Endothelial cell of umbilical vein (primary cell): ENCODE data around the gene FAM221A. TPM values are rescaled to one million over a fixed set of nuclear protein-coding genes. Genes with fewer than 3 reads are reported as not detected.
A peak's percentile ranks its signal among the peaks of the same experiment; 100 is the strongest.

ENCODE experiments used
- BruUV-seq: library from RNA; stranded (reverse); fragments of 400-500 nt; replicated peaks from 2 replicates; lab custom pipeline; 2021; lab: Mats Ljungman, UMichigan
- CTCF ChIA-PET: fragments of 300-600, 350-600 bp; sonication (Branson Sonifier 250); formaldehyde crosslinking; loops from one replicate; lab custom pipeline; 2021; ENCODE audit warnings: antibody characterized with exemption, inconsistent platforms; lab: Charles Lee
- POLR2A ChIA-PET: fragments of 300-600, 350-600 bp; sonication (Branson Sonifier 250); formaldehyde crosslinking; loops from one replicate; lab custom pipeline; 2021; ENCODE audit warnings: antibody characterized with exemption, inconsistent platforms; lab: Charles Lee
- DNase-seq: peaks from one replicate; pipeline ENCODE4 v3.0.0-alpha.2; 2011; ENCODE audit warnings: low read depth, low spot score
- FAIRE-seq: peaks from 2 replicates; lab custom pipeline; 2011; peaks lifted over from hg19 to GRCh38; lab: Jason Lieb, UNC
- H2AFZ ChIP-seq: 2 replicates; pipeline ENCODE4 v1.6.0; 2012; ENCODE audit warnings: low read depth, low read length, control low read depth, inconsistent platforms
- H3K27ac ChIP-seq: 2 replicates; pipeline ENCODE4 v1.5.1; 2011; ENCODE audit warnings: low read depth, mild to moderate bottlenecking, control low read depth, low read length, moderate library complexity; ENCODE audit not compliant: insufficient read depth
- H3K27me3 ChIP-seq, 2 experiments: 2 replicates each; pipeline versions ENCODE4 v1.6.0 to v1.6.1; 2011; ENCODE audit warnings: low read length in 2 of 2, mixed read lengths in 1 of 2; ENCODE audit not compliant: control insufficient read depth in 2 of 2, insufficient read depth in 2 of 2
- H3K36me3 ChIP-seq, 2 experiments: 2 replicates in 1 of 2; 3 replicates in 1 of 2; pipeline ENCODE4 v1.5.1; 2011; ENCODE audit warnings: low read length in 2 of 2, mild to moderate bottlenecking in 1 of 2, moderate library complexity in 1 of 2; ENCODE audit not compliant: control insufficient read depth in 2 of 2, insufficient read depth in 2 of 2; ENCODE audit errors: extremely low read depth in 1 of 2
- H3K4me1 ChIP-seq: 3 replicates; pipeline ENCODE4 v1.5.1; 2011; ENCODE audit warnings: mild to moderate bottlenecking, low read length; ENCODE audit not compliant: control insufficient read depth, insufficient read depth; ENCODE audit errors: extremely low read depth
- H3K4me2 ChIP-seq: 2 replicates; pipeline ENCODE4 v1.6.1; 2011; ENCODE audit warnings: low read length, control low read depth, mixed read lengths; ENCODE audit not compliant: insufficient read depth
- H3K4me3 ChIP-seq, 3 experiments: fragments of 200-600 bp in 1 of 3; sonication (generic), shearing (Covaris generic) in 1 of 3; replicated peaks in 1 of 3; 2 replicates each; pipeline ENCODE4 v1.5.1; 2011 to 2016; ENCODE audit warnings: control low read depth in 3 of 3, low read length in 3 of 3, mild to moderate bottlenecking in 2 of 3, inconsistent platforms in 1 of 3, low read depth in 1 of 3, moderate library complexity in 1 of 3; ENCODE audit not compliant: insufficient read depth in 1 of 3
- H3K79me2 ChIP-seq: 2 replicates; pipeline ENCODE4 v1.6.0; 2012; ENCODE audit warnings: low read length, inconsistent platforms; ENCODE audit not compliant: control insufficient read depth, insufficient read depth
- H3K9ac ChIP-seq: replicated peaks from 2 replicates; pipeline ENCODE3; 2011; ENCODE audit warnings: low read length, control low read depth; ENCODE audit not compliant: insufficient read depth; ENCODE audit errors: extremely low read depth
- H3K9me1 ChIP-seq: replicated peaks from 3 replicates; pipeline ENCODE4 v1.6.0; 2011; ENCODE audit warnings: mild to moderate bottlenecking, low read length; ENCODE audit not compliant: control insufficient read depth, insufficient read depth; ENCODE audit errors: extremely low read depth
- H3K9me3 ChIP-seq: replicated peaks from 2 replicates; pipeline ENCODE4 v1.5.1; 2012; ENCODE audit warnings: low read length, inconsistent platforms; ENCODE audit not compliant: control insufficient read depth, insufficient read depth
- H4K20me1 ChIP-seq: replicated peaks from 2 replicates; pipeline ENCODE3; 2011; ENCODE audit warnings: mild to moderate bottlenecking, low read length; ENCODE audit not compliant: control insufficient read depth, insufficient read depth; ENCODE audit errors: extremely low read depth
- EZH2 ChIP-seq: IDR thresholded peaks from 2 replicates; pipeline ENCODE4 v1.6.1; 2012; ENCODE audit warnings: borderline replicate concordance, low read depth, mild to moderate bottlenecking, moderate library complexity, low read length, inconsistent platforms; ENCODE audit not compliant: severe bottlenecking
- FOS ChIP-seq: IDR thresholded peaks from 2 replicates; pipeline ENCODE4 v1.6.1; 2011; ENCODE audit warnings: mild to moderate bottlenecking, low read length, moderate library complexity, borderline replicate concordance; ENCODE audit not compliant: insufficient read depth
- MYC ChIP-seq: IDR thresholded peaks from one replicate; pipeline ENCODE4 v1.6.1; 2011; ENCODE audit warnings: mild to moderate bottlenecking, low read depth, low read length
- POLR2A ChIP-seq: IDR thresholded peaks from 2 replicates; pipeline ENCODE4 v1.6.1; 2012; ENCODE audit warnings: low read depth, mild to moderate bottlenecking, control low read depth, low read length
- dilution Hi-C: fragments of 300-500 bp; cut with MboI; formaldehyde crosslinking; loops from one replicate; pipeline ENCODE4 v1.15.0; 2019; ENCODE audit warnings: low sequenced_read_pairs; ENCODE audit not compliant: extremely low pct_ligation_motif_present
- intact Hi-C: fragments of 100-400 bp; cut with micrococcal nuclease; formaldehyde crosslinking; loops from one replicate; pipeline ENCODE4 v1.10.0; 2022
- polyA plus RNA-seq, 4 experiments: library from polyadenylated mRNA; depleted of rRNA in 3 of 4; stranded (reverse) in 3 of 4; unstranded in 1 of 4; fragments of >200 nt; gene quantifications; 2 replicates each; pipeline versions ENCODE4 v1.2.1 to v1.2.3, GENCODE V29; 2011 to 2012; ENCODE audit warnings: missing spikeins in 1 of 4
- total RNA-seq: library from RNA; stranded (reverse); gene quantifications from 2 replicates; pipeline ENCODE4 v1.2.3, GENCODE V29; 2021
- TF ChIP-seq, protein P1 (sequence below), 2 donors: IDR thresholded peaks; 1 replicate in 1 of 2; 2 replicates in 1 of 2; pipeline ENCODE4 v1.5.1; 2011; ENCODE audit warnings: low read length in 2 of 2, mild to moderate bottlenecking in 2 of 2, moderate library complexity in 2 of 2, control low read depth in 1 of 2, inconsistent platforms in 1 of 2, low read depth in 1 of 2; ENCODE audit not compliant: insufficient read depth in 1 of 2; ENCODE audit errors: extremely low read depth in 1 of 2

FAM221A gene
- total and polyA plus RNA-seq, 2 donors (not counting 3 experiments of a cell fraction or from before 2014, with no cell fraction given) = 8.1 to 9.4 TPM

DNA sequence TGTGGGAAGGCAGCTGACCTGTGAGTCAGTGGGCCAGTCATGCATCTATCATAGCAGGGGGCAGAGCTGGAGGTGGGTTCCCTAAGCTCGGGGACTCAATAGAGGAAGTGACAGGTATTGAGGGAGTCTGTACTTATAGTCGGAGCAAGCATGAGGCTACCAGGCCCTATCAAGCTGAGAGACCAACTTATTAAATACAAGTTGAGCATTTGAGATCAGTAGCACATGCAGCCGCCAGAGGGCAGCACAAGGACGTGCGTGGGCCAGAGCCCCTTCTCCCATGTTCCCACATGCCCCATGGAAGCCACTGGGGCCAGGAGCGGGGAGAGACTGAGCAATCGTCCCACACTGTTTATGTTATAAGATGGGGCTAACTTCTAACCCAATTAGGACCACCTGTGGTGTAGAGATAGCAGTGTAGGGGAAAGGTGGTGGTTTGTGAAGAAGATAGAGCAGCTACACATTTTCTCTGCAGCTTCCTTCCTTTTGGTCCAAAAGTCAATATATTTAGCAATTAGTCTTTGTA, 17.0 kb downstream of the FAM221A start:
- no peak overlapping the region for H3K4me3 ChIP-seq

More for the DNA sequence above, 17.0 kb downstream of the FAM221A start:
- DNase-seq = peak; percentile 47
- Histone ChIP-seq H3K79me2 (no peaks in the 10 kb centered on the region), H3K27me3 (no peaks in the 10 kb centered on the region), H4K20me1 (no peaks in the 10 kb centered on the region), H3K9me1 (no peaks in the 10 kb centered on the region), H3K4me1 (no peaks in the 10 kb centered on the region), H3K27ac (no peak overlapping the region), H3K4me2 (no peak overlapping the region), H3K36me3 (peaks cover 0 to 3% of the 10 kb centered on the region in 2 experiments), H3K9ac (no peak overlapping the region), H2AFZ (peak overlapping the region; percentile 67), H3K9me3 (no peaks in the 10 kb centered on the region)
- no peak for FAIRE-seq
- BruUV-seq = no TSS peak
- CTCF ChIA-PET = interaction anchor here (0.6 to 3.9 kb wide), 24 partner anchors 9 to 1029 kb away, joined by 3 to 55 read pairs (median 4); partner anchors contain the start of genes FAM221A and STK31
- dilution Hi-C loops = no loop called here
- intact Hi-C loops = loop anchor here (1.0 to 5.0 kb wide), 4 partner anchors 16 to 970 kb away; partner anchors contain the start of gene FAM221A
- POLR2A ChIA-PET = interaction anchor here (0.6 kb wide), 1 partner anchor 1428 kb away, joined by 3 read pairs; the partner anchor contains the start of gene CYCS
- TF ChIP-seq EZH2 = no peak
- TF ChIP-seq MYC = no peak
- no peak for TF ChIP-seq FOS
- TF ChIP-seq POLR2A = no peak
- TF ChIP-seq, protein P1, sequence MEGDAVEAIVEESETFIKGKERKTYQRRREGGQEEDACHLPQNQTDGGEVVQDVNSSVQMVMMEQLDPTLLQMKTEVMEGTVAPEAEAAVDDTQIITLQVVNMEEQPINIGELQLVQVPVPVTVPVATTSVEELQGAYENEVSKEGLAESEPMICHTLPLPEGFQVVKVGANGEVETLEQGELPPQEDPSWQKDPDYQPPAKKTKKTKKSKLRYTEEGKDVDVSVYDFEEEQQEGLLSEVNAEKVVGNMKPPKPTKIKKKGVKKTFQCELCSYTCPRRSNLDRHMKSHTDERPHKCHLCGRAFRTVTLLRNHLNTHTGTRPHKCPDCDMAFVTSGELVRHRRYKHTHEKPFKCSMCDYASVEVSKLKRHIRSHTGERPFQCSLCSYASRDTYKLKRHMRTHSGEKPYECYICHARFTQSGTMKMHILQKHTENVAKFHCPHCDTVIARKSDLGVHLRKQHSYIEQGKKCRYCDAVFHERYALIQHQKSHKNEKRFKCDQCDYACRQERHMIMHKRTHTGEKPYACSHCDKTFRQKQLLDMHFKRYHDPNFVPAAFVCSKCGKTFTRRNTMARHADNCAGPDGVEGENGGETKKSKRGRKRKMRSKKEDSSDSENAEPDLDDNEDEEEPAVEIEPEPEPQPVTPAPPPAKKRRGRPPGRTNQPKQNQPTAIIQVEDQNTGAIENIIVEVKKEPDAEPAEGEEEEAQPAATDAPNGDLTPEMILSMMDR (IDR thresholded peaks at IDR 0.05; ENCODE audit: extremely low read depth in 1 of 2, insufficient read depth in 1 of 2, low read depth in 1 of 2, low read length in 2 of 2) = peak; percentile 74 to 77
